Stomach (tissue), 4 donors: ENCODE data around the gene CAPN15.

ENCODE experiments used
- CTCF ChIP-seq, 7 experiments: fragments of 450-650 bp in 4 of 7; fragments of 200-600 bp in 3 of 7; sonication (generic) in 3 of 7; IDR thresholded peaks; one replicate each; pipeline ENCODE4 v1.5.1; 2016 to 2019; ENCODE audit warnings: antibody characterized with exemption in 7 of 7, control low read depth in 2 of 7, mild to moderate bottlenecking in 1 of 7
- EP300 ChIP-seq: sonication (generic); formaldehyde crosslinking; IDR thresholded peaks from one replicate; pipeline ENCODE4 v1.6.1; 2017; ENCODE audit warnings: antibody characterized with exemption
- POLR2A ChIP-seq, 4 donors: fragments of 450-650 bp; IDR thresholded peaks; one replicate each; pipeline ENCODE4 v1.6.1; 2016; ENCODE audit warnings: antibody characterized with exemption in 4 of 4, control low read depth in 2 of 4, mild to moderate bottlenecking in 1 of 4, moderate library complexity in 1 of 4

GRCh38 chr16:583470-583814, 55.9 kb downstream of the CAPN15 start:
- TF ChIP-seq CTCF (IDR thresholded peaks at IDR 0.05) (no peak), POLR2A (IDR thresholded peaks at IDR 0.05) (no peak), EP300 (no peak)
